ENCODE measurements around the gene CADPS2. TPM values are rescaled to one million over a fixed set of nuclear protein-coding genes. Genes with fewer than 3 reads are reported as not detected.

The CADPS2 gene
- total and polyA plus RNA-seq, 2 of the 8 experiments (the other 6 are each of a cell fraction or from before 2014, with no cell fraction given): 8.9 to 22.3 TPM

DNA sequence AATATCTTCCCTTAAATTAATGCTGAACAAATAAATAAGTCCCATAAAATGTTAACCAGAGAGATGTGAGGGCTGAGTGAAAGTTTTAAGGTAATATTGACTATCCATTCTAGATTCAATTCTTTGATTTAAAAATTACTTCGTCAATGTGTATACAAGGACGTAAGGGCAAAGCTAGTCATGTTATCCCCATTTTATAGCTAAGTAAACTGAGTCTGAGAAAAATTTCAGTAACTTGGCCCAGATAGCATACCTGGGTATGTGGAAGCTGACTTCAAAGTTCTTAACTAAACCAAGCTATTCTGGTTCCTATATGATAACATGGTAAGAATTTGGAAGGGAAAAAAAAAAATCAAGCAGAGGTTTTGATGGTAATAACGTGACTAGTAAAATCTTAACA is 72.4 kb downstream of the CADPS2 start:
- Histone ChIP-seq H2BK15ac (ENCODE audit: low read length) (no peak overlapping the region), H4K91ac (replicated peaks; ENCODE audit: insufficient read length, low read length) (no peak overlapping the region), H3K36me3 (ENCODE audit: control insufficient read depth in 2 of 4, insufficient read depth in 4 of 4, low read length in 3 of 4) (peaks cover 0 to 3% (median 0%) of the 10 kb centered on the region in 4 experiments; a peak in 1 of 8 replicates), H2BK120ac (replicated peaks; ENCODE audit: low read depth, low read length) (no peak overlapping the region), H3K4me2 (ENCODE audit: insufficient read depth in 1 of 2, low read depth in 2 of 2, low read length in 2 of 2) (no peak overlapping the region), H2BK20ac (ENCODE audit: low read length) (no peak overlapping the region), H3K4me1 (replicated peaks in 1 of 4; ENCODE audit: control insufficient read depth in 3 of 4, insufficient read depth in 4 of 4, low read length in 3 of 4) (no peaks in the 10 kb centered on the region), H3K4me3 (ENCODE audit: extremely low read depth in 1 of 4, insufficient read depth in 2 of 4, low read depth in 3 of 4, low read length in 4 of 4) (no peak overlapping the region), H4K8ac (ENCODE audit: extremely low read depth, insufficient read depth, low read length) (no peak overlapping the region), H4K20me1 (replicated peaks in 1 of 2; ENCODE audit: control insufficient read depth in 1 of 2, insufficient read depth in 2 of 2, low read length in 2 of 2) (no peaks in the 10 kb centered on the region), H3K27me3 (replicated peaks in 1 of 4; ENCODE audit: control insufficient read depth in 3 of 4, extremely low read depth in 1 of 4, insufficient read depth in 3 of 4, low read length in 3 of 4) (no peaks in the 10 kb centered on the region), H3K18ac (ENCODE audit: extremely low read depth, low read length) (no peak overlapping the region), H2BK5ac (ENCODE audit: low read depth, low read length) (no peak overlapping the region), H3K9me3 (ENCODE audit: insufficient read depth in 2 of 2, low read depth in 1 of 2, low read length in 1 of 2) (peaks cover 0 to 3% of the 10 kb centered on the region in 2 experiments; a peak in 1 of 4 replicates), H3K79me2 (ENCODE audit: control insufficient read depth in 1 of 2, insufficient read depth in 2 of 2, low read length in 2 of 2) (no peaks in the 10 kb centered on the region), H3K9ac (replicated peaks in 1 of 4; ENCODE audit: extremely low read depth in 1 of 4, low read depth in 3 of 4, low read length in 3 of 4) (no peak overlapping the region), H4K5ac (ENCODE audit: insufficient read length, low read depth, low read length) (no peak overlapping the region), H3K27ac (ENCODE audit: low read depth, low read length) (no peak overlapping the region), H2AK5ac (ENCODE audit: low read depth, low read length) (no peak overlapping the region), H2AFZ (ENCODE audit: low read length) (no peak overlapping the region), H3K56ac (replicated peaks; ENCODE audit: insufficient read length, low read depth, low read length) (no peak overlapping the region), H3K14ac (ENCODE audit: insufficient read length) (no peak overlapping the region), H3K4ac (replicated peaks; ENCODE audit: insufficient read length, low read depth, low read length) (no peak overlapping the region), H3K23ac (ENCODE audit: insufficient read length) (no peak overlapping the region), H3K23me2 (ENCODE audit: low read depth, low read length) (no peaks in the 10 kb centered on the region), H2BK12ac (ENCODE audit: low read depth, low read length) (no peak overlapping the region), H3K79me1 (ENCODE audit: low read depth, low read length) (no peaks in the 10 kb centered on the region)
- CTCF ChIA-PET (ENCODE audit: partially characterized antibody): interaction anchor here (2.2 kb wide), 1 partner anchor 11 kb away, joined by 8 read pairs; no protein-coding TSS in a partner anchor
- FAIRE-seq: no peak
- POLR2A ChIA-PET (ENCODE audit: partially characterized antibody): no interaction called here
- DNase-seq (ENCODE audit: low read depth in 1 of 2, low spot score in 2 of 2): no peak
- TF ChIP-seq KDM1A (IDR thresholded peaks at IDR 0.05; ENCODE audit: borderline replicate concordance, low read length): peak; percentile 57; the same call in 1 of the 2 replicates
- TF ChIP-seq, protein P1, sequence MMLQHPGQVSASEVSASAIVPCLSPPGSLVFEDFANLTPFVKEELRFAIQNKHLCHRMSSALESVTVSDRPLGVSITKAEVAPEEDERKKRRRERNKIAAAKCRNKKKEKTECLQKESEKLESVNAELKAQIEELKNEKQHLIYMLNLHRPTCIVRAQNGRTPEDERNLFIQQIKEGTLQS (IDR thresholded peaks at IDR 0.05; ENCODE audit: insufficient read depth, low read depth, low read length): no peak
- 88% methylated on average over 3 of the region's 3 CpGs; no CpG with 5 or more reads in 1 of the 2 experiments for WGBS, 2 experiments (ENCODE audit: extremely low coverage in 1 of 2, insufficient coverage in 1 of 2, insufficient read length in 1 of 2, insufficient replicate concordance in 2 of 2, low coverage in 1 of 2, low lambda C conversion rate in 2 of 2, missing lambda C conversion rate in 1 of 2)

Measured in H1 (cell line).